Breast epithelium (tissue), 3 donors: ENCODE measurements around the gene EML6.

Experiments
- CTCF ChIP-seq, 3 donors: fragments of 450-650 bp; IDR thresholded peaks; one replicate each; pipeline ENCODE4 v1.5.1; 2016 to 2017; ENCODE audit warnings: antibody characterized with exemption in 3 of 3, mild to moderate bottlenecking in 3 of 3, moderate library complexity in 3 of 3
- POLR2A ChIP-seq: fragments of 450-650 bp; IDR thresholded peaks from one replicate; pipeline ENCODE4 v1.6.1; 2016; ENCODE audit warnings: antibody characterized with exemption, mild to moderate bottlenecking, moderate library complexity
- POLR2AphosphoS5 ChIP-seq, 3 donors: sonication (generic); formaldehyde crosslinking; IDR thresholded peaks; one replicate each; pipeline ENCODE4 v1.6.1; 2017; ENCODE audit warnings: antibody characterized with exemption in 3 of 3

GRCh38 chr2:54914637-54915036 is 191.2 kb downstream of the EML6 start:
- TF ChIP-seq POLR2AphosphoS5 (IDR thresholded peaks at IDR 0.05): no peak
- no peak for TF ChIP-seq CTCF (IDR thresholded peaks at IDR 0.05)
- TF ChIP-seq POLR2A: no peak
